Vein endothelial cell (primary cell): ENCODE measurements around the gene MTERF4. TPM values are rescaled to one million over a fixed set of nuclear protein-coding genes. Genes with fewer than 3 reads are reported as not detected.

ENCODE experiments used
- small RNA-seq: library from RNA; depleted of rRNA; stranded (forward); fragments of <200 nt; gene quantifications from one replicate; pipeline ENCODE3, GENCODE V24; 2012
- total RNA-seq: library from RNA; depleted of rRNA; stranded (reverse); fragments of >200 nt; gene quantifications from 2 replicates; pipeline ENCODE4 v1.2.3, GENCODE V29; 2012

MTERF4 gene
- total RNA-seq, result 27.4 and 33.7 TPM in 2 replicates

GRCh38 chr2:241102239-241102803, at the start of gene MTERF4:
TSS of gene MTERF4 (minus strand) at chr2:241102287. CDS start at chr2:241102273, 14 bp downstream.

GRCh38 chr2:241149925-241150659, 48.0 kb upstream of the MTERF4 start, which contains the start of gene PPP1R7:
TSS of gene PPP1R7 (plus strand) at chr2:241150467. CDS start at chr2:241150496, 29 bp downstream.

GRCh38 chr2:241148891-241149674, 47.0 kb upstream of the MTERF4 start, which contains the start of gene PASK:
TSS of gene PASK (minus strand) at chr2:241149472. CDS start at chr2:241143032, 6,440 bp downstream.

Small RNAs within 50 kb of the gene (small RNA-seq; reads per million reads assigned to genes)
- gene AC005237.2, result not detected

Other genes starting within 250 kb of the MTERF4 start
- gene AGXT, start 233.5 kb downstream of the MTERF4 start, total RNA-seq, result not detected in 2 replicates
- gene MAB21L4, start 206.1 kb downstream of the MTERF4 start, total RNA-seq, result not detected in 2 replicates
- not detected in 2 replicates for gene CROCC2, start 196.0 kb downstream of the MTERF4 start, total RNA-seq
- 37.2 and 59.8 TPM in 2 replicates for gene SNED1, start 103.7 kb downstream of the MTERF4 start, total RNA-seq
- gene PASK, start 47.2 kb upstream of the MTERF4 start, total RNA-seq, result 3.3 and 5.3 TPM in 2 replicates
- 34.0 and 44.6 TPM in 2 replicates for gene PPP1R7, start 48.2 kb upstream of the MTERF4 start, total RNA-seq
- 1.6 and 1.9 TPM in 2 replicates for gene ANO7, start 86.4 kb upstream of the MTERF4 start, total RNA-seq
- 753 and 1,013 TPM in 2 replicates for gene HDLBP, start 213.4 kb upstream of the MTERF4 start, total RNA-seq
- 457 and 552 TPM in 2 replicates for gene SEPTIN2, start 213.6 kb upstream of the MTERF4 start, total RNA-seq